Coronary artery (tissue), 2 donors: ENCODE results near the gene CACNA2D3.

ENCODE experiments used
- DNase-seq: peaks from one replicate; pipeline ENCODE4 v3.0.0-alpha.2; 2017; ENCODE audit warnings: low spot score
- H3K27ac ChIP-seq, 2 donors: fragments of 200-600 bp; sonication (generic); one replicate each; pipeline ENCODE4 v1.5.1; 2016 to 2019
- H3K4me3 ChIP-seq: fragments of 200-600 bp; sonication (generic); 2 replicates; pipeline ENCODE4 v1.5.1; 2016; ENCODE audit warnings: mild to moderate bottlenecking, moderate library complexity
- TF ChIP-seq, protein P1 (sequence below): fragments of 200-600 bp; sonication (generic); IDR thresholded peaks from one replicate; pipeline ENCODE4 v1.5.1; 2019; ENCODE audit warnings: antibody characterized with exemption

The CACNA2D3 gene

DNA sequence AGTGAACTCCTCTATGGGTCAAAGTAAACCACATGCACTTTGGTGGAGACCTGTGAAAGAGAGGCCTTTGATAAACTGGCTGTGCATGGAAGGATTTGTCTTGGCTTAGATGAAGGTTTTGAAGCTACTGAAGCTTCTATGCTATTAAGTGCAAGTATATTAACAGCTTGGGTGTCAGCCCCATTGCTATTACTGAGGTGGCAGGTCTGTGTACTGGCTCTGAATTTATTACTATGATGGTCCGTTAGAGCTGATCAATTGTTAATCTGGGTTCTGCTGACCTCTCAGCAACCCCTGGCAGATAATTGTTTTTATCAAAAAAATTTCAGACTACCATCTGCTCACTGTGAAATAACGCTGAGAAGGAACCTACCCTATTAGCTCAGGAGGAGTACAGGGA is 268.2 kb downstream of the CACNA2D3 start:
- no peak overlapping the region for H3K27ac ChIP-seq
- H3K4me3 ChIP-seq: no peak overlapping the region
- DNase-seq: no peak
- TF ChIP-seq, protein P1, sequence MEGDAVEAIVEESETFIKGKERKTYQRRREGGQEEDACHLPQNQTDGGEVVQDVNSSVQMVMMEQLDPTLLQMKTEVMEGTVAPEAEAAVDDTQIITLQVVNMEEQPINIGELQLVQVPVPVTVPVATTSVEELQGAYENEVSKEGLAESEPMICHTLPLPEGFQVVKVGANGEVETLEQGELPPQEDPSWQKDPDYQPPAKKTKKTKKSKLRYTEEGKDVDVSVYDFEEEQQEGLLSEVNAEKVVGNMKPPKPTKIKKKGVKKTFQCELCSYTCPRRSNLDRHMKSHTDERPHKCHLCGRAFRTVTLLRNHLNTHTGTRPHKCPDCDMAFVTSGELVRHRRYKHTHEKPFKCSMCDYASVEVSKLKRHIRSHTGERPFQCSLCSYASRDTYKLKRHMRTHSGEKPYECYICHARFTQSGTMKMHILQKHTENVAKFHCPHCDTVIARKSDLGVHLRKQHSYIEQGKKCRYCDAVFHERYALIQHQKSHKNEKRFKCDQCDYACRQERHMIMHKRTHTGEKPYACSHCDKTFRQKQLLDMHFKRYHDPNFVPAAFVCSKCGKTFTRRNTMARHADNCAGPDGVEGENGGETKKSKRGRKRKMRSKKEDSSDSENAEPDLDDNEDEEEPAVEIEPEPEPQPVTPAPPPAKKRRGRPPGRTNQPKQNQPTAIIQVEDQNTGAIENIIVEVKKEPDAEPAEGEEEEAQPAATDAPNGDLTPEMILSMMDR: no peak

DNA sequence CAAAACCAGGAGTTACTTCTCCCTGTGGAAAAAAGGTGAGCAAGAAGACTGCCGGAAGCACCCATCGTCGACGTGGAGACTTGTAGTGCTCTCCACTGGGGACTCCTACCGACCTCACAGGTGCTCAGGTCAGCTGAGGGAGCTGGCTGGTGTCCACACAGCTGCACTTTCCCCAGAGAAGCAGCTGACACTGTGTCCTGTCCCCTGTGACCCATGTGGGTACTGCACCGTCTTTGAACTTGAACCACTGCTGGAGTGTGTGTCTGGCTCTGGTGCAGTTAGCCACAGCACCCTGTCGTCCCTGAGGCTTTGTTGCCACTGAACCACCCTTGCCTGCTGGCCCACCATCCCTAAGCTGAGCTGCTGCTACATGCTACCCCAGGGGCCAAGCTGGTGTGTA is 270.8 kb downstream of the CACNA2D3 start:
- no peak for DNase-seq
- no peak overlapping the region for H3K4me3 ChIP-seq
- TF ChIP-seq, protein P1: no peak
- no peak overlapping the region for H3K27ac ChIP-seq

DNA sequence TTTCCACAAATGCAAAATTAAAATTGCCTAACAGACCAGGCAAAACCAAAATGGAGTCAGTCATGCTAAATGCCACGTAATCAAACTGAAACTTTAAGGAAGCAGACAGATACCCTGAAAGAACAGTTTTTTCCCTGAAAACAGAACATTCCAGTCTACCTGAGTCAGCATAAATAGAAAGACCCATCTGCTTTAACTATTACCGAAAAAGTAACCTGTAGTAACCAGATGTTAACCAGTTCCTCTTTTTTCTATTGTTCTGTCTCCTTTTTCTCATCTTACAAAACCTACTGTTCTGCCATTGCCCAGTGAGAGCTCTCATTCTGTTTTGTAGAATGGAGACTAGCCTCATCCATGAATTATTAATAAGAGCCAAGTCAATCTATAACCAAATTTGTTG is 286.0 kb downstream of the CACNA2D3 start:
- no peak overlapping the region for H3K4me3 ChIP-seq
- TF ChIP-seq, protein P1: no peak
- no peak overlapping the region for H3K27ac ChIP-seq
- no peak for DNase-seq

DNA sequence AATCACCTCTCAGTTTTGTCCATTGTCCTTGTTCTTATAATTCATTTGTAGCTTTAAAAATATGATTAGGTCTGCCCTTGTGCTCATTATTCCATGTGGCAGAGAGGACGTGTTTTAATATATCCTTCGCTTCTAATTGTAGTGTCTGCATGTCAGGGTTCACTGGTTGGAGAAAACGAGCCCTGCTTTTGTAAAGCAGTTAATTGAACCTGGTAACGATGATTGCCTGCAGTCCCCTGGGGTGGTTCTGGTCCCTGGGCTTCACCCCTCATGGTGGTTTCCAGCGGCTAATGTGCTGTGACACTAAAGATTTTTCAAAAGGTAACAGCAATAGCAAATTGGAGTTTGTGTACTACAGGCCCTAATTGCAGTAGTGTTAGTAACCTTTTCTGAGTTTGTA is 299.6 kb downstream of the CACNA2D3 start:
- TF ChIP-seq, protein P1: no peak
- DNase-seq: no peak
- H3K4me3 ChIP-seq: no peak overlapping the region
- no peak overlapping the region for H3K27ac ChIP-seq

DNA sequence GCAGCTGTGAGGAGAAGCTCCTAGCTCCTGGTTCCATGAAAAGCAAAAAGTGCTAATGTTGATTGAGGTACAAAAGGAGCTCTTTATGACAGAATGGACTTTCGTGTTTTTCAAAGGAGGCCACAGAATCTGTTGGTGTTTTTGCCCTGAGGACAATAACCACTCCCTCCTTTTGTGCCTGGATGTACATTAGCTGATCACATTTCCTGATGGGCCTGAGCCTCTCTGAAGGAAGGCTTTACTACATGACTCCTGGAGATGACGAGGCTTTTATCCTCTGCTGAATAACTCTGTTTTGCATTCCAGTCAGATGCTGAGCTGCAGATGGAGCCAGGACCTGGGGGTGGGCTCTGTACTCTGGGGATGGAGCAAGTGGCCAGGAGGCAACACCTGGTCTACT is 301.9 kb downstream of the CACNA2D3 start:
- Histone ChIP-seq H3K4me3 (no peak overlapping the region), H3K27ac (no peak overlapping the region)
- TF ChIP-seq, protein P1: no peak
- no peak for DNase-seq

DNA sequence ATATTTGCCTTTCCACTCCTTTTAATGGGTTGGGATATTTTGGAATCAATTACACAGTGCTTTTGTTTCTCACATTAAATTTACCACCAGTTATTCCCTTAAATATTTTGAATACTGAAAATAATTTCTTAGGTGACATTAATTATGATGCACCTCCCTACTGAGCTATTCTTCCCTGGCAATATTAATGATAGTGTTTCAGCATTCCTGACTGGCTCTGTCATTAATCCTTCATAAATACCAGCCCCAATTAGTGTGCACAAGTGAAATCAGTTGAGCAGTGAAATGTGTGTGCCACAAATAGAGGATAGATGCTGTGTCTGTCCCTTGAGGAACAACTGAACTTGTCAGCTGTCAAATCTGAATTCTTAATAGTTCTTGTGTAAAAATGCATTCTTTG is 304.0 kb downstream of the CACNA2D3 start:
- H3K27ac ChIP-seq: no peak overlapping the region
- TF ChIP-seq, protein P1: no peak
- no peak for DNase-seq
- no peak overlapping the region for H3K4me3 ChIP-seq

DNA sequence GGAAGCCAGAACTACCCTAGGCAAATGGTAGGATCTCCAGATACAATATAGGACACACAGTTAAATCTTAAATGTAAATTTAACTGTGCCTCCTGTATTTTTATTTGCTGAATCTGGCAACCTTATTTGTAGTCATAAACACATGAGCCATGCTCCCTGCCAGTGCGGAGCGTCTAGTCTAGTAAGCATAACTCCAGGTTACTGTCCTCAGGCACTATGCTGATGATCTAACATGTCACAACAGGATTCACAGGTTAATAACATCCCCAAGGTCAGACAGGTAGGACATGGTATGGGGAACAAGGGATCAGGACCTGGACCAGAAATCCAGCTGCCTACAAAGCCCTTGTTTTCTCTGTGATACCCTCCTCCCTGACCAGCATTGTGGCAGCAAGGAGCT is 305.1 kb downstream of the CACNA2D3 start:
- TF ChIP-seq, protein P1: no peak
- H3K27ac ChIP-seq: no peak overlapping the region
- DNase-seq: no peak
- H3K4me3 ChIP-seq: no peak overlapping the region
